Midbrain (tissue), 1 donor: ENCODE data around the gene ZIC1.

ENCODE experiments used
- DNase-seq: peaks from one replicate; lab custom pipeline; 2025; lab: John Stamatoyannopoulos, UW

ZIC1 gene

DNA sequence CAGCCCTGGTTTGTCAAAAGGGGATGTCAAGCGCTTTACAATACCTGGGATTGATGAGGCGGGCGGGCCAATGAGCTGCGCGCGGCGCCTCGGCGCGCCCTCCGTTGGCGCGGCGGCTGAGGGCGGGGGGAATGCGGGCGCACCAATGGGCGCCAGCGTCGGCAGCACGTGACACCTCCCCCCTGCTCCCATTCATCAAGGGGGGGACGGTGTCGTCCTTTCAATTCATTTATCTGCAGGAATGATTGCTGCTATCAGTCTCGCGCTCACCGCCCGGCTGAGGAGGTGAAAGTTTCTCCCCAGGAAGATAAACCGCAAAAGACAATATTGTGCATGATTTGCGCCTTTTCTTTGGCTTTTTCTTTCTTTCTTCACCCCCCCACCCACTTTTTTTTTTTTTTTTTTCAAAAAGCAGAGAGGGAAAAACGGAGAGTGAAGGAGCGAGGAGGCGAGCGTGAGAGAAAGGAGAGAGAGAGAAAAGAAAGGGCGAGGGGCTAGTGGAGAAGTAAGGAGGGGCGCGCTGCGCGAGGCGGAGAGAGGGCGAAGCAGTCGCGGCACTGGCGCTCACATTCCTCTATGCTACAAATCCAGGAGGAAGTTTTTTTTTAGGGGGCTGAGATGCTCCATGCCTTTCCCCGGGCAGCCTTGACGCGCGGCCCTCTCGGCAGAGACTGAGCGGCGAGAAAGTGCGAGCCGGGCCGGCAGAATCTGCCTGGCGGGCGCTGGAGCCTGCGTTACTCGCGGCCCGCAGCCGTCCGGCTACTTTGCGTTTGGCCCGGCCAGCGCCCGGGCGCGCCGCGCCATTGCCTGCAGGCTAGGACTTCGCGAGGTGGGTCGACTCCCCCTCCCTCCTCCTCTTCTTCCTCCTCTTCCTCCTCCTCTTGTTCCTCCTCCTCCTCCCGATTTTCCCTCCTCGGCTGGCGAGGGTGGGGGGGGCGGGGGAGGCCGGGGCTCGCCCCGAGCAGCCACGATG is at the start of gene ZIC1:
TSS of gene ZIC1 (plus strand) at position 223 of the 973 bp plus-strand sequence. CDS start at position 971, 748 bp downstream.
- DNase-seq, result peak; percentile 81

DNA sequence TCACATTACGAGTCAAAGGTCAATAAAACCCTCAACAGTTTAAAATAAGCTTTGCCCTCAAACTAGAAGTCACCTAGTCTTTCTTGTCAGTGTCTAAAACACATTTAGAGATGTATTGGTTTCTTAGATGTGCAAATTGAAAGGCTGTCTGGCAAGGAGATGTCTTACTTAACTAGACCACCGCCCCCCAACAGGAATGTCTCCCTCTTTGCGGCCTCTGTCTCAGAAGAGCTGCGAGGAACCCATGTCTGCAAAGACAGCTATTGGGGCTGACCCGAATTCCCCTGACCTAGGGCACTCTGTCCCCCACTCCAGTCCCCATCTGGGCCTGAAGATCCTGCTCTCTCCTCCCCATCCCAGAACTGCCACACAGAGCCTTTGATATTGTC is 49.1 kb upstream of the ZIC1 start:
- DNase-seq, result no peak

DNA sequence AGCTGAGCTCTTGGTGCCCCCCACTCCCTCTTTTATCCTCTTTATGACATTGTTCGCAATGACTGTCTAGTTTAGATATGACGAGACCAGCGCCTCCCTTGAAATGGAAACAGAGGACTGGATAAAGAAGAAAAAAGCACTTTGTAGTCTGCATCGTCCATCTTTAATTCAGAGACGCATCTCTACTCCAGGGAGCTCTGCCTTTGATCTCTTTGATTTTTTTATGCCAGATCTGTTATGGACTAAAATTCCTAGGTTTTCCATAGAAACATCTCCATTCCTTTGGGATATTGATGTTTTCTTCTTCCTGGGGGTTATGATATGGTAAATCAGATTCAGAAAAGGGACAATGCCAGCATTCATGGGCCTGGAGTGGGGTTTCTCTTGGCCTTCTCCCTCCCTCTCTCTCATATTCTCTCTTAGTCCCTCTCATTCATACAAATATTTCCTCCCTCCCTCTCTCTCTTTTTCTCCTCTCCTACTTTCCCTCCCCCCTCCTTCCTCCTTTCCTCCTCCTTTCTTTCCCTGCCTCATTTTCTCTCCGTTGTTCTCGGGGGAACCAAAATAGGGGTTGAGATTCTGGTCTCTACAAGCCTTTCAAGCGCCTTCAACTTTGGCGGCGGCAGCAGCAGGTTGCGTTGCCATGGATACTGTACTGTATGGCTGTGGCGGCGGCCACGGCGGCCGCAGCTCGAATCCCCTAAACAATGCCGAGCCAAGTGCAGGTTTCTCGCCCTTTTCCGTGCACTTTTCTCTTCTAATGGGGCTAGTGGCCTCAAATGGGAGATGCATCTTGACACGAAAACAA is 48.3 kb upstream of the ZIC1 start:
- no peak for DNase-seq

DNA sequence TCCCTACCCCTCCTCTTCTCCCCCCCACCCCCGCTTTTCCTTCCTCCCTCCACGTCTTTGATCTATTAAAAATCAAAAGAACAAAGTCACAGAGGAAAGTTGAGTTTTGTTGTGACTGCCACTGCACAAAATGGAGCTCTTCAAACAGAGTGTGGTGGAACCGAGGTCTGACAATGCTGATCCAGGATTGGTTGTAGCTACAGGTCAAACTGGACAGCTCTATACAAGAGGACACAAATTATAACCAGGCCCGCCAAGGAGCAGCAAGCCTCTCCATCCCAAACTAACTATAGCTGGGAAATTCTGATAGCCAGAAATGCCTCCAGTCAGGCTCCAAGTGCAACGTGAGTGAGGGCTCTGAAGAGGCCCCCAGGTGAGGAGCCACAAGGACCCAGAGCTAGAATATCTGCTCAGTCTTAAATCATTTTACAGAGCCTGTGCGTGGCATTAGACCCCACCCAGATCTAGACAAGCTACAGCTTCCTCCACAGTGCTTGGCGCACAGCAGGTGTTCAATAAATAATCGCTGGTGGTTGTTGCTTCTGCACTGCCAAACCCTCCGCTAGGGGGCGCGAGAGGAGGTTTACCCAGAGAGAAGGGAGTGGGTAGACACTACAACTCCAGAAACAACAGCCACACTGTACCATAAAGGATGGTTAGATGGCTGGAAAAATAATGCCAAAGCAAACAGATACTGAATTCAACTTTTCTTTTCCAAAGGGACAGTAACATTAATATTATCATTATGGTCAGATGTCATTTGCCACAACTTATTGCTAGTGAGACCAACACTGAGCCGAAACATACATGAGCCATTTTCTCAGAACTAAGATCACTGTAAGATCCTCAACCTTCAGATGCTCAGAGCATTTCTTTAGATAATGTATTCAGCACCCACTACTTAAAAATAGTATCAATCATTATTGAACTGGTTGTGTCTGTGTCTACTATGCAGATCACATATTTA is 47.4 kb upstream of the ZIC1 start:
- DNase-seq, result peak; percentile 5

DNA sequence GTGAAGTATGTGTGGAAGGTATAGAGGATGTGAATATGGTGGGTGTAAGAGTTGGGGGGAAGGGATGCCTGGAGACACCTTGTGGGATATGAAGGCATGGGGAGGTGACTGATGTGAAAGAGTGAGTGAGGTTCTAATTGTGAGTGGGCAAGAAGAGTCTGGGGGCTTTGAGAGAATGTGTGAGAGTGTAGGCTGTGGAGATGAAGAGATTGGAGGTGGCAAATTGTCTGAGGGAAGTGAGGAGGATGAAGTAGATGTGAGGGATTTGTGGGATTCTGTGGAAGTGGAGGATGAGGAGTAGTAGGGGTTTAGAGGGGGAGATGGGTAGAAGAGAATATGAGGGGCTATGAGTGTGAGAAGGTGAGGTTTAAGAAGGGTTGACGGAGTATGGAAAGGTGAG is 44.4 kb upstream of the ZIC1 start:
- no peak for DNase-seq

DNA sequence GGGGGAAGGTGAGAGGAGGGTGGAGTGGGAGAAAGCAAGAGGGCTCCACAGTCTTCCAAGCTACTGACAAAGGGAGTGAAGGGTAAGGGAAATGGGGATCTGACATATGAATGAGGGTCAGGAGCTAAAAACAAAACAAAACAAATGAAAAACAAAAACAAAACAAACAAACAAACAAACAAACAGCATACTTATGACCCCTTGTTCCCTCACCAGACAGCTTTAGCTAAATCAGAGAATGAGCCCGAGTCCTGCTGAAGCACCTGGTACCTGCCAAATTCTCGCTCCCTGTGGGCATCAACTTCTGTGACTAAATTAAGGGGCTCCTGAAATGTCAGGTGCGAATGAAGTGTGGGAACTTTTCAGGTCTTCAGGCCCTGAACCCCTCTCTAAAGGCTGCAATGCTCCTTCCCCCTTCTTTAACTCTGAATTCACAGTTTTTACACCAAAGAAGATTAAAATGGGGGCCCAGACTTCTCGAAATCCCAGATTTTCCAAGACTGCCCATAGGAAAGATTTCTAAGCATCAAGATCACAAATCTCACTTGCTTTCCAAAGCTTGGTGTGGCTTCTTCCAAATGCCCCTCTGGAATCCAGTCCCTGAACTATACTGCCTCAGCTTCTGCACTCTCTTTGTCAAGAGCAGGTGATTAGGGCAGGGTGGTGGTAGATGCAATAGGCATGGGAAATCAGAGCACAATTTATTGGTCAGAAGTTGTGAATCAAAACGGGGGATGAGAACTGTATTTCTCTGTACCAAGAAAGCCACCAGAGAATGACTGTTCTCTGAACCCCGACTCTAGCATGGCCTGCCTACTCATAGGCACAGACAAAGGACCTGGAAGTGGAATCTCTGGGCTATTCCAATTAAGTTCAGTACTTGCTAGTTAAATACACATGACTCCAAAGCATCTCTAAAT is 43.7 kb upstream of the ZIC1 start:
- no peak for DNase-seq

DNA sequence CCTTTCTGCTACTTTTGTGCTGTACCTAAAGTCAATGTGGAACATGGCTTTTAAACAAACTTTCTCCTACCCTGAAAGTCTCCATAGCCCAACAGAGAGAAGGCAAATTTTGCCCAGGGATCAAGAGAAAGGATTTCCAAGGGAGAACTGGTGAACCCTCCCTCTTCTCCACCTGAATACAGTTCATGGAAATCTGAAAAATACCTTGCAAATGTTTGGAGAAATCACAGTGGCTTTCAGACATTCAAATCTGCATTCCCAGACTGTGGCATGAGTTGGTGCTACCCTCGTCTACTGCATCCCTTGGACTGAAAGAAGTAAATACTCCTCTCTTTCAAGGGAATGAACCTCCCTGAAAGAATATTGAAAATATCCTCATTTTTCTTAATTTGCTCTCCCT is 41.5 kb upstream of the ZIC1 start:
- no peak for DNase-seq

DNA sequence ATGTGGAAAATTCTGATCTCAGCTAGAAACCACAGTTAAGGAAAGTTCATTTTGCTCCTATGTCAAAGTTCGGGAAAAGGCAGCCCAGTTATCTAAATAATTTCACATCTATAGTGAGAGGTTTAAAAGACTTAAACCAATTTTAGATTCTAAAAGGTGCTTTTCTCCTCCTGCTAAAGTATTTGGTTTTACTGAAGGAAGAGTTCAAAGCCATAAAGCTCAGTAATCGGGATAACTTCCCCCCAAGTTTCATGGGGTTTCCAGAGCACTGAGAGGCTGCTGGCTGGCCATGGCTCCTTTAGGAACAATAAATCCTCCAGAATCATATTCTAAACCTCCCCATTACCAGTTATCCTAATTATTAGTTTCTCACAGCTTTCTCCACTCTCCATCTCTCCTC is 41.0 kb upstream of the ZIC1 start:
- DNase-seq, result no peak

DNA sequence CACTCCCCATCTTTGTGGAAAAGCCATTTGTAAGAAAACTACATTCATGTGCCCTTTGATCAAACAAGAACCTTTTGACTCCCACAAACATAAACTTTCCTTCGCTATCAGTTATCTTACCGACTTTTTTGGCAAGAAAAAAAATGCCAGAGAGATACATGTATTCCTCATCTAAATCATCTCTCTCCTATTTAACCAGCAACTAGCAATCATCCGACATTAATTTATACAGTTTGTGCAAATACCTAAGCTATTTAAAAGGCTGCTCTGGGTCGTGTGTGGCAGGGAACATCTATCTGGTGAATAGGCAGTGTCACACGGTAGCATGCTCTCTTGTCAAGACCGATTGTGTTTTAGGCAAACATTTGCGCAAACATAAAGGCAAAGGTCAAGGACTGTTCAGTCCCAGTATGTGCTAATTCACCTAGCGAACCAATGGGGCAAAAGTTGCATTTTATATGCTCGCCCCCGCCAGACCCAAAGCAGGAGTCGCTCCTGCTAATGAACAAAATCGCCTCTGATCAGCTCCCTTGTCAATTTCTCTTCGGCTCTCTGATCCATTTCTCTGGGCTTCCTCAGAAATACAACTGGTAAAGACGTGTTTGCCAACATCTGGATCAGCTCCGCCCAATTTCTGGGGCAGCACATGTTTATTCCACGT is 40.5 kb upstream of the ZIC1 start:
- DNase-seq, result no peak

DNA sequence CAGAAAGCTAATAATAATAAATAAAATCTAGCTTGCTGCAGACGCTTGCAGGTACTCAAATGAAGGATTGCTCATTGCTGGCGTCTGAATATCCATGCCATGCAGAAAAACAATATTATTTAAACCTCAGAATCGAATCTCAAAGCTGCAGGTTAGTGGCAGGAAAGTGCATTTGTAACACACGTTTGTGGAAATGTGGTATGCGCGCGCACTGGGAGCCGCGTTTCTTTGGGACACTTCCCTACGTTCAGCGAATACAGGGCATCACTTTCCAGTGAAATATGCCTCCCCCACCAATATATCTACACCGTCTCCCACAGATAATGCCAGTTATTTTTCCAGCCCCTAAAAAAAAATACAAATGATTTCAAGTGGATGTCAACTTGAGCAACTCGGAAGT is 39.9 kb upstream of the ZIC1 start:
- DNase-seq, result no peak

DNA sequence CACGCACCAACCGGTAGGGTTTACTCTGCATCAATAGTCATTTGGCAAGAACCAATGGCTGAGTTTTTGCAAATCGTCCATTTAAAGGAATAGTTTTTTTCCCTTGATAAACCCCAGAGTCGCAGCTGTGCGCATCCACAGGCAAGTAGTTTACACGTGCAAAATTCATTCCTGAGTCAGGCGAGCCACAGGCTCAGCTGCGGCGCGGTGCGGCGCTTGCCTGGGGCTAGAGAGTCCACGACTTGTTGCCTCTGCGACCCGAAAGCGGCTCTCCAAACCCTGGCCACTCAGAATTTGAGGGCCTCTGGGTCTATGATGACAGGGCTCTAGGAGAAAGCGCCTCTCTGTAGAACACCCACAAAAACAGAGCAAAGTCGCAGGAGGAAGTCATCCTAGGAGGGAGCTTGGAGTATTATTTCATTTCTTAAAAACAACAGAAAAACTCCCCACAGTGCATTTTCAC is 39.5 kb upstream of the ZIC1 start:
- DNase-seq, result no peak

DNA sequence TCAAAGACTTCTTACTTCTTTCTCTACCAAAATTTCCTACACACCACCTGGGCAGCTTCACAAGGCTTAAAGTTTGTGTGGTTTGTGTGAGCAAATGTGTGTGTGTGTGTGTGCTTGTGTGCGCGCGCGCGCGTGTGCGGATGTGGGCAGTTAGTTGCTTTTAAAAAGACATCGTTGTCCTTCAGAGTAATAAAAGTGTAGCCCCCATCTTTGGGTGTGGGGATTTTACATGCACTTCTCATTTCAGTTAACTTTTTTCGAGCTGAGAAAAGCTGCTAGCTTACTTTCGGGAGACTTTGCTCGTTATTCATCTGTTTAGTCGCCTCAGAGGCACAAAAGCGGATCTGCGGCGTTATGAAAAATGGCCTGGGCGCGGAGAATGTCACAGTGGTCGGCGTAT is 38.8 kb upstream of the ZIC1 start:
- no peak for DNase-seq

DNA sequence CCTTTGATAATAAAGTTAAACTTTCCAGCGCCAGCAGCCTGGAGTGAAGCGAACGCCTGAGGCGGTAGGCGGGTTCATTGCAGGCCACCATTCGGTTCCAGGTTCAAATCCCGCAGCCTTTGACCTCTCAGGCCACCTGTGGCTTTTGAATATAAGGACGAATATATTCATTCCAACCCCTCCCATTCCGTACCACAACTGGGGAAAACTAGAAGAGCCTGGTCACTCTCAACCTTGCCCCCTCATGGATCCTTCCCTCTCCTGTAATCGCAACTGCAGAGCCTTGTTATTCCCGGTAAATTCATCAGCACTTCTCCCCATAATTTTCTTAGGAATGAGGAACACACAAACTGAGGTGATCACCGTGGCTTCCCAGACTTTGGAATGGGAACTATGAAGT is 38.0 kb upstream of the ZIC1 start:
- no peak for DNase-seq

DNA sequence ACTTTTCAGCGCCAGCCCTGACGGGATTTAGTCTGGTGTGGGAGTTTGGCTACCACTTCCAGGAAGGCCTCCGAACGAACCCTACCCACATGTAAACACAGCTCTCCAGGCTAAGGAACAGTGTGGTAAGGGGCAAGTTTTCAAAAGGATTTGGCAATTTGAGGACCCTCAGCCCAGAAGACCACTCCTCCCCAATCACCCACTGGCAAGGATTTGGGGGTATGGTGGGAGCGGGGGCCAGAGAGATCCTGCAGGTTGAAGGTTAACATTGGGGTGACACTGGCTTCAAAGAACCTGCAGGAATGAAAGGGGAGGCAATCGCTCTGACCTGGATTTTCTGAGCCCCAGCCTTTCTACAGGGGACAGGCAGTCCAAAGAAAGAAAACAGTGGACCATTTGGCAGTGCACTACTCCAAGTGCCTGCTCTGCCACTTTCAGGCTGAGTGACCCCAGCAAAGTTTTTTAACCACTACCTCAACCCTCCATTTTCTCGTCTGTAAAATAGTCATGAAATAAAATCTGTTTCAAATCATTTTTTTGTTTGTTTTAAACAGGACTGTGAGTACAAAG is 37.3 kb upstream of the ZIC1 start:
- no peak for DNase-seq

DNA sequence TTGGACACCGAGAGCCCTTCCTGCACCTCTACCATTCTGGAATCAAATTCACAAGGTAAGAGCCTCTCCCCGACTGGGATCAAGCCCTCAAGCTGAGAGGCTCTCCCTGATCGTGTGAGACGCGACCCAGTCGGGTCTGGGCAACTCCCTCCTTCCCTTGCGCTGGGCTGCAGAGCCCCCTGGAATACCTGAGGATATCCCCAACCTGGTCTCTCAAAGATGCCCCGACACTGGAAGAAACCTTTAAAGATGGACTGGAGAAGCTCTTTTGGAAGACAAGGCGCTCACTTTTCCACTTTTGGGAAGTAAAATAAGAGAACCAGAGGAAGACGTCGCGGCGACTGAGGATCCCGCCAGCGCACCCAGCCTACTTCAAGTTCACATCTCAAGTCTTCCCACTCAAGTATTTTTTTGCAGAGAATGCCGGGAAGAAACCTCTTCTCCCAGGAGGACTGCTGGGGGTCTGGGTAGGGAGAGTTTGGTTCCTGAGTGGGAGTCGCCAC is 36.6 kb upstream of the ZIC1 start:
- no peak for DNase-seq

DNA sequence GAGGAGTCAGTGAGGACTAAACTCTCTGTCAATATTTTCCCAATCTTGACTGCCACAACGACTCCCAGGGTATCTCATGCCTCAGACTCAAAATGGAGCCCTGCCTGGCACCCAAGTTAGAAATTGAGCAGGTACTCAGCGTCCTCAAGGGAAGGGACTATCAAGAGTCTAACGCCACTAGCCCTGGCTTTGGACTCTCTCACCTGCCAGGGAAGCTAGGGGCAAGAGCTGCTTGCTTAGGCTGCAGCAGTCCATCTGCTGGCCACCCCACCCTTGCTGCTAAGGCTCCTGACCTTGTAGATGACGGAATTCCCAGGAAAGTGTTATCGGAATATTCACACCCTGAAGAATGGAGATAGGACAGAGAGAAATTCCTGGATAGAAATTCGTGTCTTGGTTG is 35.9 kb upstream of the ZIC1 start:
- no peak for DNase-seq

DNA sequence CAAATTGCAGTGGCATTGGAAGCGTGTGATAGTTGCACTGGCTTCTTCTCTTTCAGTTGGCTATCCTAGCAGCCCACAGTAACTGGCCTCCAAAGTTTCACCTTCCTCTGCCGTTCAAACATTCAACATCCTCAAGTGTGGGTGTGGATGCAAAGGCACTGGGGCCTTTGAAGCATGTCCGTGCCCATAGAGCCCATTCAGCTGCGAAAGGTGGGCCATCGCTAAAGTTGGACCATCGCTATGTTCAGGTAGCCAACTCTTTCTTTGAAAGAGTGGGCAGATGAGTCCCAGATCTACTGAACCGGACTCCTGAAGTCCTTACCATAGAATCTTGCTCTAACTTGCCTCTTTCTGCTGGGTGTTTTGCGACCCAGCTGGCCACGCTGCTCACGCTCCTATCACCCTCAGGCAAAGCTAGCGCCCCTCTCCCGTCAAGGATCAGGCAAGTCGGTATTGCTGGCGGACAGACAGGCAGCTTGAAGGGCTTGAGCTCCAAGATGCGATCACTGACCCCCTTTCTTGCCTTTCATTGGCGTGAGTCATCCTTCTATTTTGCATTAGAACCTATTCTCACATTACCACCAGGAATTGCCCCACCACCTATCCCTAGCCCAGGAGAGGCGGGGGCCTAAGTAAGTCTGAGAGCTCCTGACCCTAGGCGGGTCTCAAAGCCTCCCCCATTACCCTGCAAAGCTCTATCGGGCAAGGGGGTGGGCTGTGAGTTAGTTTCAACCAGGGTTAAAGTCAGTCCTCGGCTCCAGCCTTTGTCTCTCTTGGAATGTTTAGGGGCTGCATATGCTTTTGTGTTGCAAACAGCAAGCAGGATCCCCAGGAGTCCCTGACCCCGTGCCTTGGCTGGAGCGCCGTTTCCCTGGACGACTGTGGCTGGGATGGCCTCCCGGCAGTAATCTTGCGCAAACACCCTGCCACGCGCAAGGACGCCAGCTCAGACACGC is 31.5 kb upstream of the ZIC1 start:
- DNase-seq, result peak; percentile 21

DNA sequence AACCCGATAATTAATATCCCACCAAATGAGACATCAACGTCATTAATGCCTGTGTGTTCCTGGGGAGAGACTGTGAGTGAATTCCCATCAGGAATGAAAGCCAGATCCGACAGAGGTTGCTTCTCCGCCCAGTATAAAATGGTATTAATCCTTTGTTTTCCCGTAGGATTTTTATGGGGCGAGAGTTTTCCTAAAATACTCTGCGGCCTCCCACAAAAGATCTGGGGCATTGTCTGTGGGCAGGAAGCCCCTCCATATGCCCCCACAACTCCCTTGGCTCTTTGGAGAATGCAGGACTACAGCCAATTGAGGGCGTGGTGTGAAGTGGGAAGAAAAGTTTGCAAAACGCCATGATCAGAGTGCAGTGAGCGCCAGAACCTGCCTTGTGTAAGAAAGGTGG is 29.5 kb upstream of the ZIC1 start:
- DNase-seq, result no peak
